Kidney (tissue), 14 donors: Measurements from ENCODE around the gene KDM4C. TPM values are rescaled to one million over a fixed set of nuclear protein-coding genes. Genes with fewer than 3 reads are reported as not detected.

ENCODE experiments used
- DNase-seq, 5 donors: peaks; one replicate each; pipeline ENCODE4 v3.0.0-alpha.2; 2013 to 2020
- FAIRE-seq: peaks from 2 replicates; lab custom pipeline; 2012; peaks lifted over from hg19 to GRCh38; lab: Jason Lieb, UNC
- H3K27ac ChIP-seq, 2 donors: one replicate each; pipeline ENCODE4 v1.7.0; 2013; ENCODE audit warnings: low read depth in 2 of 2, low read length in 2 of 2, inconsistent platforms in 1 of 2
- H3K27me3 ChIP-seq: one replicate; pipeline ENCODE4 v1.7.1; 2013; ENCODE audit warnings: low read length, inconsistent platforms; ENCODE audit not compliant: control insufficient read depth, insufficient read depth
- H3K36me3 ChIP-seq, 3 donors: one replicate each; pipeline versions ENCODE4 v1.7.0 to v1.7.1; 2013; ENCODE audit warnings: low read length in 3 of 3, control low read depth in 1 of 3, inconsistent platforms in 1 of 3; ENCODE audit not compliant: insufficient read depth in 3 of 3, control insufficient read depth in 2 of 3
- H3K4me1 ChIP-seq, 3 donors: one replicate each; pipeline versions ENCODE4 v1.7.0 to v1.7.1; 2013; ENCODE audit warnings: low read length in 3 of 3, inconsistent platforms in 1 of 3, low read depth in 1 of 3; ENCODE audit not compliant: control insufficient read depth in 2 of 3, insufficient read depth in 2 of 3
- H3K4me3 ChIP-seq, 3 donors: one replicate each; pipeline versions ENCODE4 v1.7.0 to v1.8.1; 2013; ENCODE audit warnings: low read length in 3 of 3, control low read depth in 1 of 3, inconsistent platforms in 1 of 3
- H3K9ac ChIP-seq, 3 donors: one replicate each; pipeline versions ENCODE4 v1.7.0 to v1.7.1; 2013; ENCODE audit warnings: low read length in 3 of 3, control low read depth in 1 of 3, inconsistent platforms in 1 of 3
- H3K9me3 ChIP-seq, 3 donors: one replicate each; pipeline versions ENCODE4 v1.7.0 to v1.7.1; 2013; ENCODE audit warnings: low read length in 3 of 3, control low read depth in 1 of 3, inconsistent platforms in 1 of 3; ENCODE audit not compliant: control insufficient read depth in 2 of 3, insufficient read depth in 1 of 3
- intact Hi-C: fragments of 100-400 bp; cut with DNase I; formaldehyde crosslinking; loops from one replicate; pipeline ENCODE4 v1.11.1; 2022
- polyA plus RNA-seq: library from polyadenylated mRNA; stranded (reverse); fragments of 350-450 nt; fragmentation: Illumina TruSeq; extraction: RNeasy Lipid Tissue Mini Kit (QIAGEN cat#74804); gene quantifications from one replicate; pipeline ENCODE4 v1.2.3, GENCODE V29; 2014; ENCODE audit warnings: low read depth, low replicate concordance; ENCODE audit not compliant: insufficient read depth
- total RNA-seq: library from RNA; stranded (reverse); fragmentation: NEBNext Ultra II Directional; extraction: Animal tissue kit (Norgen Biotek cat#: 25700); gene quantifications from one replicate; pipeline ENCODE4 v1.2.1, GENCODE V29; 2021
- TF ChIP-seq, protein P1 (sequence below): IDR thresholded peaks from 3 replicates; pipeline ENCODE4 v1.5.1; 2012; ENCODE audit warnings: mild to moderate bottlenecking, moderate library complexity, borderline replicate concordance; ENCODE audit not compliant: insufficient read depth; ENCODE audit errors: extremely low read depth
- donor health status: control.
- donor health status: control.
- donor health status: control.
- donor health status: control.
- donor health status: control.
- donor health status: DM: yes; HTN: yes; CAD: no.
- donor health status: Normal renal cell carcinoma (clear cell type).

The KDM4C gene
- total and polyA plus RNA-seq, 2 donors from 2014 or later: 7.1 to 47.1 TPM

DNA sequence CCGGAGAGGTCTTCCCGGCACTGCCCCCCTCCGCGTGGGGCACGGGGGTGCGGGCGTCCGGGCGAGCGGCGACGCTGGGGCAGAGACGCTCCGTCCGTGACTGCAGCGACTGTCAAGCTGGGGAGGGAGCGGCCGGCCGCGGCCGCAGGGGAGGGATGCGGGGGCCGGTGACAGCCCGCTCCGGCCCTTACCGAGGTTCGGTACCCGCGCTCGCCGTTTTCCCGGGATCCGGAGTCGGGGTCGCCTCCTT lies 400 bp downstream of the KDM4C start:
- Histone ChIP-seq H3K9ac (peak overlapping the region; percentile 7 to 85 (median 35)), H3K9me3 (no peaks in the 10 kb centered on the region), H3K4me3 (peak overlapping the region; percentile 66 to 97 (median 92)), H3K27ac (peak overlapping the region; percentile 99), H3K27me3 (no peaks in the 10 kb centered on the region), H3K4me1 (peaks cover 0 to 2% (median 0%) of the 10 kb centered on the region in 3 donors), H3K36me3 (no peaks in the 10 kb centered on the region)
- intact Hi-C loops: no loop called here
- TF ChIP-seq, protein P1, sequence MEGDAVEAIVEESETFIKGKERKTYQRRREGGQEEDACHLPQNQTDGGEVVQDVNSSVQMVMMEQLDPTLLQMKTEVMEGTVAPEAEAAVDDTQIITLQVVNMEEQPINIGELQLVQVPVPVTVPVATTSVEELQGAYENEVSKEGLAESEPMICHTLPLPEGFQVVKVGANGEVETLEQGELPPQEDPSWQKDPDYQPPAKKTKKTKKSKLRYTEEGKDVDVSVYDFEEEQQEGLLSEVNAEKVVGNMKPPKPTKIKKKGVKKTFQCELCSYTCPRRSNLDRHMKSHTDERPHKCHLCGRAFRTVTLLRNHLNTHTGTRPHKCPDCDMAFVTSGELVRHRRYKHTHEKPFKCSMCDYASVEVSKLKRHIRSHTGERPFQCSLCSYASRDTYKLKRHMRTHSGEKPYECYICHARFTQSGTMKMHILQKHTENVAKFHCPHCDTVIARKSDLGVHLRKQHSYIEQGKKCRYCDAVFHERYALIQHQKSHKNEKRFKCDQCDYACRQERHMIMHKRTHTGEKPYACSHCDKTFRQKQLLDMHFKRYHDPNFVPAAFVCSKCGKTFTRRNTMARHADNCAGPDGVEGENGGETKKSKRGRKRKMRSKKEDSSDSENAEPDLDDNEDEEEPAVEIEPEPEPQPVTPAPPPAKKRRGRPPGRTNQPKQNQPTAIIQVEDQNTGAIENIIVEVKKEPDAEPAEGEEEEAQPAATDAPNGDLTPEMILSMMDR: no peak
- FAIRE-seq (no peak), DNase-seq (no peak)

DNA sequence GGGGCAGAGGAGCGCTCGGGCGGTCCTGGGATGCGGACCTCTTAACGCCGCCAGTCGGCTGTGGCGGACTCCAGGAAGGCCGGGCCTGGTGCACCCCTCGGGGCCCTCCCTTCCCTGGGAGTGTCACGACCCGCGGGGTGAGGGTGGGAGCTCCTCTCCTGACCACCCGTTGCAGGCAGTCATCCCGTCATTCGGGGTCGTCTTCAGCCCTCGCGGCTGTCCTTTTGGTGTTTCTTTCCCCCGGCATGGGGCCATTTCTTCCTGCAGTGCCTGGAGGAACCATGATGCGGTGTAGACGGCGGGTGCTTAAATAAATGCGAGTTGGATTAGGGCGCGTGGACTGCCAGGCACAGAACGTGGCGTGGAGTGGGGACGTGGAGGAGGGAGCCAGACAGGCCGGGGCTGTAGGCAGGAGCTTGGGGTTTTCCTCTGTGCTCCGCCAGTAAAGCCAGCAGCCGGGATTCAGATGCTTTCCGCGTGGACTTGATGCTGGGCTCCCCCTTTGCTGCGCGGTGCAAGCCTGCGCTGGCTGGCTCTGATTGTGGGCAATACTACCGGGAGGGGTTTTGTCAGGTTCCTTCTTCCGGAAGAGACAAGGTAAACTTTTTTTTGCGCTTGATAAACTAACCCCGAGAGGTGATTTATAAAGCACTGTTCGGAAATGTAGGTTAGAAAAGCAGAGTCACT lies 868 bp downstream of the KDM4C start:
- FAIRE-seq: no peak
- peak; percentile 64 to 87 (median 72) for DNase-seq

DNA sequence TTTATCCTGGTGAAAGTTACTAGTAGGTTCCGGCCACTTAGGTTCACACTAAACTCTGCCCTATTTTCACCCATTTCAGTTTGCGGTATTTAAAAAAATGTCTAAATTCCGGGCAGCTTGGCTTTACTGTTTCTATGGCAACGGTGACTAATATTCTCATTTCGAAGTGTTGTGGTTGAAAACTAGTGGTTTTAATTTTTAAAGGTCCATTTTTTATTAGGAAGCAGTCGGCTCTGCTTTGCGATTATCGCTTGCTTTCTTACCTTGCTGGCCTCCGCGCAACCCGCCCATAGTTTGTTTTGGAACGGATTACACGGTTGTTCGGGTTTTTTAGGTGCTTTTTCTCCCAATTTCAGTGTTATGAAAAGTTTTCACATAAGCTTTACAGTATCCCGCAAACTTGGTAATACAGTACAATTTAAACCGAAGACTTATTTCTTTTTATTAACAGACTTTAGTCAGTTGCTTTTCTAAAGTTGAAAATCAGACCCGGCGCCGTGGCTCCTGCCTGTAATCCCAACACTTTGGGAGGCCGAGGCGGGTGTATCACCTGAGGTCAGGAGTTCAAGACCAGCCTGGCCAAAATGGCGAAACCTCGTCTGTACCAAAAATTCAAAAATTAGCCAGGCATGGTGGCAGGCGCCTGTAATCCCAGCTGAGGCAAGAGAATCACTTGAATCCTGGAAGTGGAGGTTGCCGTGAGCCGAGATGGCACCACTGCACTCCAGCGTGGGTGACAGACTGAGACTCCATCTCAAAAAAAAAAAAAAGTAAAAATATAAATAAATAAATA lies 1.6 kb downstream of the KDM4C start:
- Histone ChIP-seq H3K9ac (peak overlapping the region; percentile 7 to 85 (median 54)), H3K9me3 (no peaks in the 10 kb centered on the region), H3K36me3 (no peaks in the 10 kb centered on the region), H3K4me3 (peak overlapping the region; percentile 66 to 97 (median 92)), H3K27ac (peak overlapping the region in 1 of 2 donors; percentile 99), H3K27me3 (no peaks in the 10 kb centered on the region), H3K4me1 (peaks cover 0 to 2% (median 0%) of the 10 kb centered on the region in 3 donors)
- intact Hi-C loops: no loop called here
- peak in 2 of 5 donors; percentile 13 to 63 for DNase-seq
- TF ChIP-seq, protein P1: no peak
- FAIRE-seq: no peak

More for the DNA sequence above, 868 bp downstream of the KDM4C start:
- Histone ChIP-seq H3K9ac (peak overlapping the region; percentile 7 to 85 (median 54)), H3K4me1 (peaks cover 0 to 2% (median 0%) of the 10 kb centered on the region in 3 donors), H3K27ac (peak overlapping the region; percentile 99), H3K9me3 (no peaks in the 10 kb centered on the region), H3K27me3 (no peaks in the 10 kb centered on the region), H3K4me3 (peak overlapping the region; percentile 66 to 97 (median 92)), H3K36me3 (no peaks in the 10 kb centered on the region)
- TF ChIP-seq, protein P1: no peak
- intact Hi-C loops: no loop called here
